ENCODE measurements around the gene VASH1. TPM values are rescaled to one million over a fixed set of nuclear protein-coding genes. Genes with fewer than 3 reads are reported as not detected.

Gene VASH1
- total and polyA plus RNA-seq, 2 of the 13 experiments (the other 11 are each of a cell fraction or from before 2014, with no cell fraction given) = 0.11 to 0.24 TPM

DNA sequence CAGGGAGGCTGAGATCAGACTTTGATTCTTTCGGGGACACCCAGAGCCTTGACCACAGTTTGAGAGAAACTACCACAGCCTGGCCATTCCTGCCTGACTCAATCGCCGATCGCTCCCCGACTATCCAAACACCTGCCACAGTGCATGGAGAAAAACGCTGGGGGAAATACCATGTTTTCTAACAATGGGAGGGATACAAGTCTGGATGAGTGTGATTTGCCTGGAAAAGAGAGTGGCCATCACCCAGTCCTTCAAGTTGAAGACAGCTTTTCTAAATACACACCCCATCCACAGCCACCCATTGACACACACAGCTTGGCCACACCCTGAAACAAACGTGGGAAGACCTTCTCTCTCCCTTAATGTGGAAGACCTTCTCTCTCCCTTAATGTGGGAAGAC, 6.7 kb upstream of the VASH1 start:
- CTCF ChIA-PET (ENCODE audit: low intra/inter-chr PET ratio, low total read pairs) = no interaction called here
- Histone ChIP-seq H3K27me3 (ENCODE audit: control insufficient read depth in 1 of 2, insufficient read depth in 2 of 2, low read length in 2 of 2) (peaks cover 3 to 4% of the 10 kb centered on the region in 2 experiments; a peak in 3 of 5 replicates), H4K20me1 (ENCODE audit: insufficient read depth, low read length) (no peaks in the 10 kb centered on the region), H3K4me1 (ENCODE audit: insufficient read depth, low read length) (no peaks in the 10 kb centered on the region), H3K9ac (ENCODE audit: insufficient read depth, low read depth, low read length) (no peak overlapping the region), H3K27ac (ENCODE audit: extremely low read length, insufficient read depth, low read length) (no peak overlapping the region), H2AFZ (ENCODE audit: low read length) (no peak overlapping the region), H3K79me2 (ENCODE audit: insufficient read depth, low read length) (no peaks in the 10 kb centered on the region), H3K9me3 (ENCODE audit: low read length) (no peaks in the 10 kb centered on the region), H3K36me3 (replicated peaks in 1 of 2; ENCODE audit: control insufficient read depth in 1 of 2, insufficient read depth in 2 of 2, low read length in 2 of 2) (no peaks in the 10 kb centered on the region), H3K4me3 (replicated peaks in 1 of 3; ENCODE audit: insufficient read depth in 1 of 3, low read depth in 2 of 3, low read length in 3 of 3) (no peak overlapping the region), H3K4me2 (ENCODE audit: low read depth, low read length) (no peak overlapping the region)
- in situ Hi-C loops (cut with HindIII; ENCODE audit: extremely low pct_ligation_motif_present, low pct_unique_long_range_greater_than_20kb) = no loop called here
- no peak for DNase-seq (ENCODE audit: low spot score)
- ATAC-seq = no peak
- WGBS (ENCODE audit: low lambda C conversion rate) = 46% methylated on average over 7 of the region's 7 CpGs
- no TSS peak for BruUV-seq (replicated peaks)
- intact Hi-C loops (cut with micrococcal nuclease; ENCODE audit: unreplicated experiment) = no loop called here
- POLR2A ChIA-PET = no interaction called here
- TF ChIP-seq ZNF124 (CRISPR knock-in tag; IDR thresholded peaks at IDR 0.05) (no peak), TAF1 (CRISPR knock-in tag; IDR thresholded peaks at IDR 0.05) (no peak), GTF3A (CRISPR knock-in tag; conservative IDR thresholded peaks at IDR 0.05) (no peak), MYC (CRISPR knock-in tag; IDR thresholded peaks at IDR 0.05; ENCODE audit: borderline replicate concordance) (no peak), ZNF644 (CRISPR knock-in tag; IDR thresholded peaks at IDR 0.05; ENCODE audit: low read depth) (no peak), ETV5 (CRISPR knock-in tag; IDR thresholded peaks at IDR 0.05; ENCODE audit: borderline replicate concordance) (no peak), SP1 (IDR thresholded peaks at IDR 0.05) (no peak), SP1 (CRISPR knock-in tag; IDR thresholded peaks at IDR 0.05) (no peak), ZZZ3 (CRISPR knock-in tag; IDR thresholded peaks at IDR 0.05; ENCODE audit: borderline replicate concordance) (no peak), ZNF775 (CRISPR knock-in tag; IDR thresholded peaks at IDR 0.05; ENCODE audit: borderline replicate concordance) (no peak)
- TF ChIP-seq, protein P1, sequence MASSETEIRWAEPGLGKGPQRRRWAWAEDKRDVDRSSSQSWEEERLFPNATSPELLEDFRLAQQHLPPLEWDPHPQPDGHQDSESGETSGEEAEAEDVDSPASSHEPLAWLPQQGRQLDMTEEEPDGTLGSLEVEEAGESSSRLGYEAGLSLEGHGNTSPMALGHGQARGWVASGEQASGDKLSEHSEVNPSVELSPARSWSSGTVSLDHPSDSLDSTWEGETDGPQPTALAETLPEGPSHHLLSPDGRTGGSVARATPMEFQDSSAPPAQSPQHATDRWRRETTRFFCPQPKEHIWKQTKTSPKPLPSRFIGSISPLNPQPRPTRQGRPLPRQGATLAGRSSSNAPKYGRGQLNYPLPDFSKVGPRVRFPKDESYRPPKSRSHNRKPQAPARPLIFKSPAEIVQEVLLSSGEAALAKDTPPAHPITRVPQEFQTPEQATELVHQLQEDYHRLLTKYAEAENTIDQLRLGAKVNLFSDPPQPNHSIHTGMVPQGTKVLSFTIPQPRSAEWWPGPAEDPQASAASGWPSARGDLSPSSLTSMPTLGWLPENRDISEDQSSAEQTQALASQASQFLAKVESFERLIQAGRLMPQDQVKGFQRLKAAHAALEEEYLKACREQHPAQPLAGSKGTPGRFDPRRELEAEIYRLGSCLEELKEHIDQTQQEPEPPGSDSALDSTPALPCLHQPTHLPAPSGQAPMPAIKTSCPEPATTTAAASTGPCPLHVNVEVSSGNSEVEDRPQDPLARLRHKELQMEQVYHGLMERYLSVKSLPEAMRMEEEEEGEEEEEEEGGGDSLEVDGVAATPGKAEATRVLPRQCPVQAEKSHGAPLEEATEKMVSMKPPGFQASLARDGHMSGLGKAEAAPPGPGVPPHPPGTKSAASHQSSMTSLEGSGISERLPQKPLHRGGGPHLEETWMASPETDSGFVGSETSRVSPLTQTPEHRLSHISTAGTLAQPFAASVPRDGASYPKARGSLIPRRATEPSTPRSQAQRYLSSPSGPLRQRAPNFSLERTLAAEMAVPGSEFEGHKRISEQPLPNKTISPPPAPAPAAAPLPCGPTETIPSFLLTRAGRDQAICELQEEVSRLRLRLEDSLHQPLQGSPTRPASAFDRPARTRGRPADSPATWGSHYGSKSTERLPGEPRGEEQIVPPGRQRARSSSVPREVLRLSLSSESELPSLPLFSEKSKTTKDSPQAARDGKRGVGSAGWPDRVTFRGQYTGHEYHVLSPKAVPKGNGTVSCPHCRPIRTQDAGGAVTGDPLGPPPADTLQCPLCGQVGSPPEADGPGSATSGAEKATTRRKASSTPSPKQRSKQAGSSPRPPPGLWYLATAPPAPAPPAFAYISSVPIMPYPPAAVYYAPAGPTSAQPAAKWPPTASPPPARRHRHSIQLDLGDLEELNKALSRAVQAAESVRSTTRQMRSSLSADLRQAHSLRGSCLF (CRISPR knock-in tag; IDR thresholded peaks at IDR 0.05; ENCODE audit: borderline replicate concordance) = no peak
- TF ChIP-seq, protein P2, sequence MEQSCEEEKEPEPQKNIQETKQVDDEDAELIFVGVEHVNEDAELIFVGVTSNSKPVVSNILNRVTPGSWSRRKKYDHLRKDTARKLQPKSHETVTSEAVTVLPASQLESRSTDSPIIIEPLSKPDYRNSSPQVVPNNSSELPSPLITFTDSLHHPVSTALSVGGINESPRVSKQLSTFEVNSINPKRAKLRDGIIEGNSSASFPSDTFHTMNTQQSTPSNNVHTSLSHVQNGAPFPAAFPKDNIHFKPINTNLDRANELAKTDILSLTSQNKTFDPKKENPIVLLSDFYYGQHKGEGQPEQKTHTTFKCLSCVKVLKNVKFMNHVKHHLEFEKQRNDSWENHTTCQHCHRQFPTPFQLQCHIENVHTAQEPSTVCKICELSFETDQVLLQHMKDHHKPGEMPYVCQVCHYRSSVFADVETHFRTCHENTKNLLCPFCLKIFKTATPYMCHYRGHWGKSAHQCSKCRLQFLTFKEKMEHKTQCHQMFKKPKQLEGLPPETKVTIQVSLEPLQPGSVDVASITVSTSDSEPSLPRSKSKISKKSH (CRISPR knock-in tag; IDR thresholded peaks at IDR 0.05; ENCODE audit: borderline replicate concordance) = no peak
- FAIRE-seq = no peak
